SK-N-SH (cell line): ENCODE data around the gene ASIP. TPM values are rescaled to one million over a fixed set of nuclear protein-coding genes. Genes with fewer than 3 reads are reported as not detected.
"Not testable (repeated sequence)": the region's sequence is repeated elsewhere in the genome, so short reads cannot be mapped to it uniquely, and the experiment has no call there.

Experiments
- CTCF ChIA-PET: fragments of 300-600, 350-600 bp; formaldehyde crosslinking; extraction: SDS; loops from one replicate; lab custom pipeline; 2021; lab: Yijun Ruan, JAX
- POLR2A ChIA-PET: fragments of 350-600 bp; sonication (Branson Sonifier 250); formaldehyde crosslinking; extraction: SDS; loops from one replicate; lab custom pipeline; 2020; ENCODE audit warnings: antibody characterized with exemption, inconsistent platforms; lab: Yijun Ruan, JAX
- DNase-seq: peaks from one replicate; pipeline ENCODE4 v3.0.0; 2012
- H2AFZ ChIP-seq: fragments of 200-600 bp; sonication (generic); 2 replicates; pipeline ENCODE4 v1.8.1; 2016; ENCODE audit warnings: antibody characterized with exemption, mild to moderate bottlenecking, low read depth
- H3F3A ChIP-seq: fragments of 200-600 bp; sonication (generic); replicated peaks from 2 replicates; pipeline ENCODE3; 2016; ENCODE audit warnings: antibody characterized with exemption, mild to moderate bottlenecking; ENCODE audit not compliant: insufficient read depth
- H3K27ac ChIP-seq, 2 experiments: fragments of 200-500 bp in 1 of 2; fragments of 200-600 bp in 1 of 2; sonication (Bioruptor generic) in 1 of 2; sonication (generic), shearing (Covaris generic) in 1 of 2; 2 replicates each; pipeline versions ENCODE4 v1.5.1 to v1.6.1; 2014 to 2016; ENCODE audit warnings: low read depth in 2 of 2, inconsistent platforms in 1 of 2, low read length in 1 of 2, mild to moderate bottlenecking in 1 of 2, mixed read lengths in 1 of 2
- H3K27me3 ChIP-seq: fragments of 200-600 bp; sonication (generic), shearing (Covaris generic); 2 replicates; pipeline ENCODE4 v1.6.1; 2016; ENCODE audit warnings: mixed run types; ENCODE audit not compliant: insufficient read depth
- H3K36me3 ChIP-seq, 2 experiments: fragments of 200-500 bp in 1 of 2; fragments of 200-600 bp in 1 of 2; sonication (Bioruptor generic) in 1 of 2; sonication (generic) in 1 of 2; replicated peaks in 1 of 2; 2 replicates each; pipeline versions ENCODE3 to v1.5.1; 2014 to 2016; ENCODE audit warnings: low read length in 1 of 2, mild to moderate bottlenecking in 1 of 2; ENCODE audit not compliant: insufficient read depth in 2 of 2, control insufficient read depth in 1 of 2
- H3K4me1 ChIP-seq, 2 experiments: fragments of 200-500 bp in 1 of 2; fragments of 200-600 bp in 1 of 2; sonication (Bioruptor generic) in 1 of 2; sonication (generic), shearing (Covaris generic) in 1 of 2; 2 replicates each; pipeline versions ENCODE4 v1.5.1 to v1.6.1; 2014 to 2016; ENCODE audit warnings: low read depth in 1 of 2, low read length in 1 of 2, mixed run types in 1 of 2; ENCODE audit not compliant: insufficient read depth in 2 of 2, control insufficient read depth in 1 of 2
- H3K4me2 ChIP-seq: fragments of 200-600 bp; sonication (generic), shearing (Covaris generic); 2 replicates; pipeline ENCODE4 v1.6.1; 2017; ENCODE audit warnings: mixed run types
- H3K4me3 ChIP-seq, 2 experiments: fragments of 200-500 bp in 1 of 2; fragments of 200-600 bp in 1 of 2; sonication (Bioruptor generic) in 1 of 2; sonication (generic), shearing (Covaris generic) in 1 of 2; 2 replicates each; pipeline versions ENCODE4 v1.5.1 to v1.8.1; 2014 to 2016; ENCODE audit warnings: low read depth in 2 of 2, inconsistent platforms in 1 of 2, low read length in 1 of 2, mild to moderate bottlenecking in 1 of 2, mixed read lengths in 1 of 2, moderate library complexity in 1 of 2
- H3K79me2 ChIP-seq: fragments of 200-600 bp; sonication (generic); 2 replicates; pipeline ENCODE4 v1.8.1; 2017; ENCODE audit warnings: mild to moderate bottlenecking; ENCODE audit not compliant: insufficient read depth
- H3K9ac ChIP-seq: fragments of 200-600 bp; sonication (generic); 2 replicates; pipeline ENCODE4 v1.6.1; 2017; ENCODE audit warnings: mixed run types
- H3K9me2 ChIP-seq: fragments of 200-600 bp; sonication (generic); 2 replicates; pipeline ENCODE4 v1.6.1; 2017; ENCODE audit warnings: mixed run types
- H3K9me3 ChIP-seq: fragments of 200-600 bp; sonication (generic); 2 replicates; pipeline ENCODE4 v1.6.1; 2017; ENCODE audit warnings: mixed run types, mild to moderate bottlenecking, moderate library complexity
- H4K20me1 ChIP-seq: fragments of 200-600 bp; sonication (generic); 2 replicates; pipeline ENCODE4 v1.6.1; 2017; ENCODE audit warnings: mild to moderate bottlenecking, mixed run types; ENCODE audit not compliant: insufficient read depth
- ELF1 ChIP-seq: IDR thresholded peaks from 2 replicates; pipeline ENCODE4 v1.4.0; 2012
- EZH2phosphoT487 ChIP-seq: fragments of 200-600 bp; sonication (generic); IDR thresholded peaks from 2 replicates; pipeline ENCODE4 v1.6.1; 2017; ENCODE audit warnings: low read depth, mixed run types, mild to moderate bottlenecking, antibody characterized with exemption, moderate library complexity, borderline replicate concordance
- IRF3 ChIP-seq: fragments of 150-350 bp; IDR thresholded peaks from 2 replicates; pipeline ENCODE4 v1.6.1; 2016; ENCODE audit warnings: mild to moderate bottlenecking, low read depth, low read length
- JUND ChIP-seq: IDR thresholded peaks from 2 replicates; pipeline ENCODE4 v1.4.0; 2012
- MXI1 ChIP-seq: IDR thresholded peaks from 2 replicates; pipeline ENCODE4 v1.6.1; 2012; ENCODE audit warnings: mild to moderate bottlenecking, low read depth, low read length, improper control_type of control experiment
- NRF1 ChIP-seq: IDR thresholded peaks from 2 replicates; pipeline ENCODE4 v1.6.1; 2012; ENCODE audit warnings: low read depth, mild to moderate bottlenecking, low read length
- TCF12 ChIP-seq: IDR thresholded peaks from 2 replicates; pipeline ENCODE4 v1.4.0; 2012
- TEAD4 ChIP-seq: IDR thresholded peaks from 2 replicates; pipeline ENCODE4 v1.4.0; 2012; ENCODE audit warnings: mild to moderate bottlenecking, borderline replicate concordance; ENCODE audit not compliant: insufficient read depth
- WGBS: methylation state at CpG from one replicate; pipeline ENCODE4 v1.1.6; 2017; ENCODE audit warnings: low lambda C conversion rate; 5-methylcytosine and 5-hydroxymethylcytosine counted together
- polyA plus RNA-seq, 3 experiments: library from polyadenylated mRNA; depleted of rRNA; stranded (reverse); fragments of >200 nt; gene quantifications; 2 replicates each; pipeline ENCODE4 v1.2.3, GENCODE V29; 2012
- TF ChIP-seq, protein P1 (sequence below): IDR thresholded peaks from 2 replicates; pipeline ENCODE4 v1.4.0; 2012; ENCODE audit warnings: low read depth, borderline replicate concordance
- TF ChIP-seq, protein P2 (sequence below): fragments of 200-600 bp; sonication (generic); IDR thresholded peaks from 2 replicates; pipeline ENCODE4 v1.6.1; 2017; ENCODE audit warnings: antibody characterized with exemption, mild to moderate bottlenecking, moderate library complexity

Gene ASIP
- polyA plus RNA-seq, 1 of the 3 experiments (the other 2 are of a cell fraction) = 0.15 TPM

DNA sequence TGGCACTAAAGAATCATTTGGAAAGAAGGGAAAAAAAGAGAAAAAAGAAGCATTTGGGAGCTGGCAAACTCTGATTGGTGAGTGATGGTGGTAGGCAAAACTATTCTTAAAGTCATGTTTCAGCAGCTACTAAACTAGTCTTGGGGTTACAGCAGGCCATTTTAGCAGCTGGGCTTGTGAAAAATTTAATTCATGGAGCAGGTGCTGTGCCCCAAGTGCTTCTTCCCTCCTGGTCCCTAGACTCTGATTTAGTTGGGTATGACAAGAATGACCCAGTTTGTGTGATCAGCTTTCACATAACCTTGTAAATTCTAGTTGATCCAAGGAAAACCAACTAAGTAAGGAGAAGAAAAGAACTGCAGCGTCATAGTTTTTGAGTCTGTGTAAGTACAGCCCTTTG lies 1.1 kb upstream of the ASIP start:
- no peak overlapping the region for H2AFZ ChIP-seq
- no peaks in the 10 kb centered on the region for H3K27me3 ChIP-seq
- no peaks in the 10 kb centered on the region for H3K36me3 ChIP-seq
- 91% methylated on average over 1 of the region's 1 CpG for WGBS
- H3F3A ChIP-seq = no peaks in the 10 kb centered on the region
- H3K9me3 ChIP-seq = peaks cover 17% of the 10 kb centered on the region
- H4K20me1 ChIP-seq = no peaks in the 10 kb centered on the region
- no peak overlapping the region for H3K9ac ChIP-seq
- H3K4me1 ChIP-seq = peaks cover 0 to 5% of the 10 kb centered on the region in 2 experiments; a peak in 1 of 4 replicates
- H3K4me3 ChIP-seq = no peak overlapping the region
- no peaks in the 10 kb centered on the region for H3K9me2 ChIP-seq
- DNase-seq = no peak
- no peaks in the 10 kb centered on the region for H3K79me2 ChIP-seq
- no peak overlapping the region for H3K27ac ChIP-seq
- no peak overlapping the region for H3K4me2 ChIP-seq
- TF ChIP-seq NRF1 = no peak
- TF ChIP-seq, protein P1, sequence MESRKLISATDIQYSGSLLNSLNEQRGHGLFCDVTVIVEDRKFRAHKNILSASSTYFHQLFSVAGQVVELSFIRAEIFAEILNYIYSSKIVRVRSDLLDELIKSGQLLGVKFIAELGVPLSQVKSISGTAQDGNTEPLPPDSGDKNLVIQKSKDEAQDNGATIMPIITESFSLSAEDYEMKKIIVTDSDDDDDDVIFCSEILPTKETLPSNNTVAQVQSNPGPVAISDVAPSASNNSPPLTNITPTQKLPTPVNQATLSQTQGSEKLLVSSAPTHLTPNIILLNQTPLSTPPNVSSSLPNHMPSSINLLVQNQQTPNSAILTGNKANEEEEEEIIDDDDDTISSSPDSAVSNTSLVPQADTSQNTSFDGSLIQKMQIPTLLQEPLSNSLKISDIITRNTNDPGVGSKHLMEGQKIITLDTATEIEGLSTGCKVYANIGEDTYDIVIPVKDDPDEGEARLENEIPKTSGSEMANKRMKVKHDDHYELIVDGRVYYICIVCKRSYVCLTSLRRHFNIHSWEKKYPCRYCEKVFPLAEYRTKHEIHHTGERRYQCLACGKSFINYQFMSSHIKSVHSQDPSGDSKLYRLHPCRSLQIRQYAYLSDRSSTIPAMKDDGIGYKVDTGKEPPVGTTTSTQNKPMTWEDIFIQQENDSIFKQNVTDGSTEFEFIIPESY = no peak
- TF ChIP-seq ELF1 = no peak
- no peak for TF ChIP-seq EZH2phosphoT487
- TF ChIP-seq TEAD4 = no peak
- no peak for TF ChIP-seq TCF12
- TF ChIP-seq JUND = no peak
- no peak for TF ChIP-seq IRF3
- no peak for TF ChIP-seq MXI1
- TF ChIP-seq, protein P2, sequence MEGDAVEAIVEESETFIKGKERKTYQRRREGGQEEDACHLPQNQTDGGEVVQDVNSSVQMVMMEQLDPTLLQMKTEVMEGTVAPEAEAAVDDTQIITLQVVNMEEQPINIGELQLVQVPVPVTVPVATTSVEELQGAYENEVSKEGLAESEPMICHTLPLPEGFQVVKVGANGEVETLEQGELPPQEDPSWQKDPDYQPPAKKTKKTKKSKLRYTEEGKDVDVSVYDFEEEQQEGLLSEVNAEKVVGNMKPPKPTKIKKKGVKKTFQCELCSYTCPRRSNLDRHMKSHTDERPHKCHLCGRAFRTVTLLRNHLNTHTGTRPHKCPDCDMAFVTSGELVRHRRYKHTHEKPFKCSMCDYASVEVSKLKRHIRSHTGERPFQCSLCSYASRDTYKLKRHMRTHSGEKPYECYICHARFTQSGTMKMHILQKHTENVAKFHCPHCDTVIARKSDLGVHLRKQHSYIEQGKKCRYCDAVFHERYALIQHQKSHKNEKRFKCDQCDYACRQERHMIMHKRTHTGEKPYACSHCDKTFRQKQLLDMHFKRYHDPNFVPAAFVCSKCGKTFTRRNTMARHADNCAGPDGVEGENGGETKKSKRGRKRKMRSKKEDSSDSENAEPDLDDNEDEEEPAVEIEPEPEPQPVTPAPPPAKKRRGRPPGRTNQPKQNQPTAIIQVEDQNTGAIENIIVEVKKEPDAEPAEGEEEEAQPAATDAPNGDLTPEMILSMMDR = no peak
- CTCF ChIA-PET = interaction anchor here (1.5 kb wide), 1 partner anchor 50 kb away, joined by 4 read pairs; no protein-coding TSS in a partner anchor
- POLR2A ChIA-PET = no interaction called here

- H4K20me1 ChIP-seq, H3K4me1 ChIP-seq, H3K27ac ChIP-seq, H3K79me2 ChIP-seq, H3K9ac ChIP-seq, H3K9me2 ChIP-seq, H3F3A ChIP-seq, H3K36me3 ChIP-seq, H3K27me3 ChIP-seq, DNase-seq, H3K4me3 ChIP-seq, POLR2A ChIA-PET, H2AFZ ChIP-seq, H3K4me2 ChIP-seq: not testable (repeated sequence)
- peaks cover 13% of the 10 kb centered on the region; the same call in 1 of the 2 replicates for H3K9me3 ChIP-seq
- CTCF ChIA-PET = interaction anchor here (0.7 kb wide), 1 partner anchor 15 kb away, joined by 4 read pairs; no protein-coding TSS in a partner anchor
- WGBS = 73% methylated on average over 4 of the region's 4 CpGs
These were observed 792 bp downstream of the ASIP start for GRCh38 chr20:34242015-34242414.
